ENCODE results near the gene CNN2.

Gene CNN2

DNA sequence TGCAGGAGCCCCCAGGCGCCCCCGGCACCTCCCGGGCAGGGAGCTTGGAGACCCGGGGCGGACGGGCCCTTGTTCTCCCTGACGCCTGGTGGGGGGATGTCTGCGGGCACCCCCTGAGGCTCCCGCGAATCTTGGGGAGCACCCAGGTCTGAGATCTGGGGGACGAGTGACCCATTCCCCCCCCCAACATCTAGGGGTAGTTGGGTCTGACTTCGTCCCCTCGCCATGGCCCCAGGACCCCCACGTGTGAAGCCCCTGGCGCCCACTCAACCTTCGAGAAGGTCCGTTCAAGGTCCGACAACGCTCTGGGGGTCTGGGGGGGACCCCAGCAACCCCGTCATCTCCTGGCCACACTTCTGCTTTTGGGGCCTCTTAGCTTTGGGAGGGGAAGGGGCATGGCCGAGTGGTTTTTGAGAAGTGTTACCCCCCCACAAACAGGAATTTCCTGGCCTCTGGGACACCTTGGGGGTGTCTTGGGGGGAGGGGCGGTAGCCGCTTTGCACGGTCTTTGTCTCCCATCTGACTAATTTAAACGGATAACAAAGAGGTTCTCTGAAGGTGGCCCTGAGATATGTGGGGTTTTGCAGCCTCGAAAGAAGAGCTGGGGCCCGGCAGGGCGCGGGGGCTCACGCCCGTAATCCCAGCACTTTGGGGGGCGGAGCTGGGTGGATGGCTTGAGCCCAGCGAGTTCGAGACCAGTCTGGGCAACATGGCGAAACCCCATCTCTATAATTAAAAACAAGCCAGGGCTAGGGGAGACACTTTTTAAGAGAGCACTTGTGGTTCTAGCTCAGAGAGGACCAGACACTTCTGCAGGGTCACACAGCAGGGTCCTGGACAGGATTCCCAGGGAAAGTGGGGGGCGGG is 608 bp downstream of the CNN2 start:
- H3K9ac ChIP-seq = peak overlapping the region; percentile 36 to 79 (median 69); a peak in 21 of 22 replicates
- TF ChIP-seq Cebpa-rat (IDR thresholded peaks at IDR 0.05) = no peak
- H3K4me1 ChIP-seq = peaks cover 8 to 45% (median 38%) of the 10 kb centered on the region in 10 experiments; a peak in 19 of 20 replicates
- no peaks in the 10 kb centered on the region for H3K9me3 ChIP-seq (replicated peaks in 1 of 11)
- peak overlapping the region in 6 of 11 experiments; percentile 32 to 57 (median 50); a peak in 11 of 22 replicates for H3K27ac ChIP-seq
- H3K36me3 ChIP-seq = peaks cover 0 to 18% (median 0%) of the 10 kb centered on the region in 11 experiments; a peak in 7 of 22 replicates
- peak overlapping the region; percentile 91 to 99 (median 95) for H3K4me2 ChIP-seq
- H3K4me3 ChIP-seq = peak overlapping the region; percentile 58 to 92 (median 64)
- peaks cover 0 to 37% (median 13%) of the 10 kb centered on the region in 11 experiments; a peak in 13 of 22 replicates for H4K20me1 ChIP-seq
- H3K27me3 ChIP-seq = peaks cover 10 to 48% (median 45%) of the 10 kb centered on the region in 11 experiments; a peak in 21 of 22 replicates

DNA sequence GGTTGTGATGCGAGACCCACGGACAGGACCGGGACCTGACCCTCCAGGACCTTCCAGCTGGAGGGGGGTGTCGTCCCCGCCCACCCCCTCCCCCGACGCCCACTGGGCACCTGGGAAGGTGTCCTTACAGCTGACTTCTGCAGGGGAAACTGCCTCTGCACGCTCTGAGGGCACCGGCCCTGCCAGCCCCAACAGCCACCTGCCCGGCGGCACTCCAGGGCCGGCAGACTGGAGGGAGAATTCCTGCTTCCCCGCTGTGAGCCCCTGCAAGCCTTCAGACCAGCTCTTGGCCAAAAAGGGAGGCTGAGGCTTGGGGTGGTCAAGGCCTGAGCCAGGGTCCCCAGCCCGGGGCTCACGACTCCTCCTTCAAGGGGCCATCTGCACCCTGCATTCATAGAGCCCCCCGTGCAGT is 1.2 kb downstream of the CNN2 start:
- Histone ChIP-seq H4K20me1 (peaks cover 0 to 42% (median 13%) of the 10 kb centered on the region in 11 experiments; a peak in 13 of 22 replicates), H3K27ac (no peak overlapping the region), H3K9ac (peak overlapping the region in 4 of 11 experiments; percentile 26 to 79 (median 55); a peak in 5 of 22 replicates), H3K9me3 (replicated peaks in 1 of 11) (no peaks in the 10 kb centered on the region), H3K4me2 (peak overlapping the region; percentile 91 to 99 (median 95)), H3K4me3 (peak overlapping the region in 7 of 10 experiments; percentile 26 to 92 (median 79); a peak in 12 of 20 replicates), H3K27me3 (peaks cover 10 to 48% (median 45%) of the 10 kb centered on the region in 11 experiments; a peak in 21 of 22 replicates), H3K36me3 (peaks cover 0 to 24% (median 0%) of the 10 kb centered on the region in 11 experiments; a peak in 8 of 22 replicates), H3K4me1 (peaks cover 8 to 39% (median 33%) of the 10 kb centered on the region in 10 experiments; a peak in 19 of 20 replicates)
- TF ChIP-seq Cebpa-rat (IDR thresholded peaks at IDR 0.05) = no peak

GRCh38 chr19:1028062-1028926 is 1.9 kb downstream of the CNN2 start:
- H3K36me3 ChIP-seq = peaks cover 0 to 30% (median 0%) of the 10 kb centered on the region in 11 experiments; a peak in 8 of 22 replicates
- H3K9me3 ChIP-seq (replicated peaks in 1 of 11) = no peaks in the 10 kb centered on the region
- H3K27me3 ChIP-seq = peaks cover 10 to 48% (median 45%) of the 10 kb centered on the region in 11 experiments; a peak in 21 of 22 replicates
- peak overlapping the region; percentile 69 to 99 (median 95) for H3K4me2 ChIP-seq
- TF ChIP-seq Cebpa-rat (IDR thresholded peaks at IDR 0.05) = no peak
- peaks cover 8 to 37% (median 31%) of the 10 kb centered on the region in 10 experiments; a peak in 19 of 20 replicates for H3K4me1 ChIP-seq
- H3K4me3 ChIP-seq = peak overlapping the region in 8 of 10 experiments; percentile 26 to 92 (median 65); a peak in 13 of 20 replicates
- H3K27ac ChIP-seq = no peak overlapping the region
- H4K20me1 ChIP-seq = peaks cover 0 to 42% (median 13%) of the 10 kb centered on the region in 11 experiments; a peak in 13 of 22 replicates
- peak overlapping the region in 6 of 11 experiments; percentile 18 to 77 (median 56); a peak in 9 of 22 replicates for H3K9ac ChIP-seq

DNA sequence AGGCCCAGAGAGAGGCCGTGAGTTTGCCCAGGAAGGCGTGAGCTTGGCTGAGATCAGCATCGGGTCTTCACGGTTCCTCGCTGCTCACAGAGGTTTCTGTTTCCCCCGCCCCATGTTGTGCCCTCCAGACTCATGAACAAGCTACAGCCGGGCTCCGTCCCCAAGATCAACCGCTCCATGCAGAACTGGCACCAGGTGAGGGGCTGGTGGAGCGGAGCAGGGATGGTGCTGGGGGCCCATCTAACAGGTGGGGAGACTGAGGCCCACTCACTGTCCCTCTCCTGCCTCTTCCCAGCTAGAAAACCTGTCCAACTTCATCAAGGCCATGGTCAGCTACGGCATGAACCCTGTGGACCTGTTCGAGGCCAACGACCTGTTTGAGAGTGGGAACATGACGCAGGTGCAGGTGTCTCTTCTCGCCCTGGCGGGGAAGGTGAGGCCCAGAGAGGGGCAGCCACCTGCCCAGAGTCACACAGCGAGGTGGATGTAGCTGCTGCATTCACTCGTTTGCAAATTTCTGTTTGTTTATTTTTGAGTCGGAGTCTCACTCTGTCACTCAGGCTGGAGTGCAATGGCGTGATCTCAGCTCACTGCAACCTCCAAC is 6.0 kb downstream of the CNN2 start:
- peaks cover 6 to 44% (median 30%) of the 10 kb centered on the region in 11 experiments; a peak in 21 of 22 replicates for H3K27me3 ChIP-seq
- H4K20me1 ChIP-seq = peaks cover under 1 to 50% (median 6%) of the 10 kb centered on the region in 11 experiments; a peak in 12 of 22 replicates
- no peak overlapping the region for H3K9ac ChIP-seq
- H3K9me3 ChIP-seq (replicated peaks in 1 of 11) = no peaks in the 10 kb centered on the region
- H3K4me1 ChIP-seq = peaks cover 19 to 40% (median 34%) of the 10 kb centered on the region in 10 experiments
- H3K36me3 ChIP-seq = peaks cover 0 to 56% (median 0%) of the 10 kb centered on the region in 11 experiments; a peak in 8 of 22 replicates
- no peak overlapping the region for H3K4me2 ChIP-seq
- no peak for TF ChIP-seq Cebpa-rat (IDR thresholded peaks at IDR 0.05)
- no peak overlapping the region for H3K4me3 ChIP-seq
- H3K27ac ChIP-seq = no peak overlapping the region

DNA sequence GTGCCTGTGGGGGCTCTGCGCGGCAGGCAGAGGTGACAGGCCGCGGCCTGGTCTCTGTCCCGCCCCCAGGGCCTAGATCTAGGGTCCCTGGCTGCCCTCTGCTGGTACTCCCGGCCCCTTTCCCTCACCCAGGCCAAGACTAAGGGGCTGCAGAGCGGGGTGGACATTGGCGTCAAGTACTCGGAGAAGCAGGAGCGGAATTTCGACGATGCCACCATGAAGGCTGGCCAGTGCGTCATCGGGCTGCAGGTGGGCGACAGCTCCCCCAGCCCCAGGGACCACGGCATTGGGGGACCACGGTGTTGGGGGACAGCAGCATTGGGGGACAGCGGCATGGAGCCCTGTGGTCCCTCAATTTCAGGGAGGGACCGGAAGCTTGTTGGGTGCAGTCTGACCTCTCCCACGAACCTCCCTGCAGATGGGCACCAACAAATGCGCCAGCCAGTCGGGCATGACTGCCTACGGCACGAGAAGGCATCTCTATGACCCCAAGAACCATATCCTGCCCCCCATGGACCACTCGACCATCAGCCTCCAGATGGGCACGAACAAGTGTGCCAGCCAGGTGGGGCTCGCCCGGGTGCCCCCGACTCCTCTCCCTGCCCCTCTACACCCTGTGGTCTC is 9.7 kb downstream of the CNN2 start:
- H3K4me3 ChIP-seq = no peak overlapping the region
- H3K36me3 ChIP-seq = peaks cover 0 to 44% (median 0%) of the 10 kb centered on the region in 11 experiments; a peak in 8 of 22 replicates
- peaks cover 0 to 21% (median 6%) of the 10 kb centered on the region in 11 experiments; a peak in 10 of 22 replicates for H4K20me1 ChIP-seq
- H3K9ac ChIP-seq = no peak overlapping the region; a peak in 1 of 22 replicates
- TF ChIP-seq Cebpa-rat (IDR thresholded peaks at IDR 0.05) = no peak
- no peaks in the 10 kb centered on the region for H3K9me3 ChIP-seq (replicated peaks in 1 of 11)
- H3K4me2 ChIP-seq = peak overlapping the region; percentile 3 to 98 (median 38); a peak in 17 of 22 replicates
- H3K27me3 ChIP-seq = peaks cover 0 to 19% (median 6%) of the 10 kb centered on the region in 11 experiments; a peak in 11 of 22 replicates
- no peak overlapping the region for H3K27ac ChIP-seq
- peaks cover 45 to 56% (median 51%) of the 10 kb centered on the region in 10 experiments for H3K4me1 ChIP-seq

- Histone ChIP-seq H4K20me1 (peaks cover 6 to 32% (median 16%) of the 10 kb centered on the region in 11 experiments; a peak in 14 of 22 replicates), H3K4me2 (peak overlapping the region; percentile 92 to 99 (median 95)), H3K9me3 (replicated peaks in 1 of 11) (no peaks in the 10 kb centered on the region), H3K27ac (peak overlapping the region in 10 of 11 experiments; percentile 5 to 93 (median 68); a peak in 17 of 22 replicates), H3K36me3 (peaks cover 0 to 41% (median 0%) of the 10 kb centered on the region in 11 experiments; a peak in 5 of 22 replicates), H3K9ac (peak overlapping the region in 10 of 11 experiments; percentile 7 to 81 (median 60); a peak in 16 of 22 replicates), H3K4me1 (peaks cover 60 to 71% (median 66%) of the 10 kb centered on the region in 10 experiments), H3K27me3 (peaks cover 0 to 19% (median 6%) of the 10 kb centered on the region in 11 experiments; a peak in 11 of 22 replicates), H3K4me3 (peak overlapping the region in 9 of 10 experiments; percentile 2 to 75 (median 43); a peak in 12 of 20 replicates)
- TF ChIP-seq Cebpa-rat (IDR thresholded peaks at IDR 0.05) = no peak
Measured at GRCh38 chr19:1037621-1038064, 11.2 kb downstream of the CNN2 start.

Measured in BLaER1 treated with 17β-estradiol and CSF1 and Interleukin-3, amounts not matched to agents 10 nM and 100 nM (cell line).